GM23338 (cell line): Measurements from ENCODE around the gene MAPK13.

Experiments
- CTCF ChIP-seq, 2 experiments: fragments of 200-600 bp in 1 of 2; sonication (generic) in 1 of 2; conservative IDR thresholded peaks; 2 replicates each; pipeline versions ENCODE4 v1.5.1 to v1.6.1; 2016 to 2017; ENCODE audit warnings: antibody characterized with exemption in 2 of 2, low read depth in 2 of 2, mild to moderate bottlenecking in 2 of 2, moderate library complexity in 1 of 2
- EZH2 ChIP-seq: fragments of 200-600 bp; sonication (generic); IDR thresholded peaks from one replicate; pipeline ENCODE4 v1.8.0; 2017; ENCODE audit warnings: antibody characterized with exemption, mild to moderate bottlenecking, low read depth; ENCODE audit not compliant: unreplicated experiment

GRCh38 chr6:36184311-36184710 is 54.0 kb downstream of the MAPK13 start:
- no peak for TF ChIP-seq CTCF (conservative IDR thresholded peaks at IDR 0.05; ENCODE audit: low read depth in 2 of 2)
- TF ChIP-seq EZH2: no peak
